HepG2 (cell line): Measurements from ENCODE around the gene CAMKK1. TPM values are rescaled to one million over a fixed set of nuclear protein-coding genes. Genes with fewer than 3 reads are reported as not detected.
"Not testable (repeated sequence)": the region's sequence is repeated elsewhere in the genome, so short reads cannot be mapped to it uniquely, and the experiment has no call there.

ENCODE experiments used
- ATAC-seq: fragments of 200-7000 bp; cut with Tn5 transposase; 3 replicates; pipeline ENCODE4 v1.9.1; 2020; ENCODE audit warnings: mild to moderate bottlenecking, moderate library complexity
- BruUV-seq: library from RNA; stranded (reverse); fragments of 400-500 nt; replicated peaks from 2 replicates; lab custom pipeline; 2021; lab: Mats Ljungman, UMichigan
- CTCF ChIA-PET: fragments of 300-600 bp; formaldehyde crosslinking; extraction: SDS; loops from one replicate; lab custom pipeline; 2021; ENCODE audit warnings: low total read pairs, inconsistent platforms, low intra/inter-chr PET ratio; lab: Yijun Ruan, JAX
- POLR2A ChIA-PET: fragments of 350-600 bp; sonication (Branson Sonifier 250); formaldehyde crosslinking; loops from one replicate; lab custom pipeline; 2020; ENCODE audit warnings: antibody characterized with exemption, inconsistent platforms; lab: Yijun Ruan, JAX
- DNase-seq: peaks from one replicate; pipeline ENCODE4 v3.0.0-alpha.2; 2015; ENCODE audit warnings: low spot score
- FAIRE-seq: peaks from 3 replicates; lab custom pipeline; 2011; peaks lifted over from hg19 to GRCh38; lab: Jason Lieb, UNC
- H2AFZ ChIP-seq: one replicate; pipeline ENCODE4 v1.6.1; 2011; ENCODE audit warnings: low read length, inconsistent platforms
- H3K27ac ChIP-seq: fragments of 300-600 bp; 3 replicates; pipeline ENCODE4 v1.8.0; 2011; ENCODE audit warnings: mixed run types, mild to moderate bottlenecking, mixed read lengths, low read length, inconsistent platforms; ENCODE audit not compliant: insufficient read depth; ENCODE audit errors: extremely low read length
- H3K27me3 ChIP-seq, 2 experiments: fragments of 200-600 bp in 1 of 2; 2 replicates in 1 of 2; 3 replicates in 1 of 2; pipeline versions ENCODE4 v1.6.0 to v1.8.0; 2011; ENCODE audit warnings: low read length in 2 of 2, mild to moderate bottlenecking in 2 of 2, moderate library complexity in 2 of 2, inconsistent platforms in 1 of 2; ENCODE audit not compliant: insufficient read depth in 2 of 2, control insufficient read depth in 1 of 2
- H3K36me3 ChIP-seq, 2 experiments: fragments of 200-600 bp in 1 of 2; replicated peaks in 1 of 2; 2 replicates in 1 of 2; 3 replicates in 1 of 2; pipeline versions ENCODE4 v1.5.1 to v1.8.0; 2011; ENCODE audit warnings: low read length in 2 of 2, inconsistent platforms in 1 of 2; ENCODE audit not compliant: insufficient read depth in 2 of 2, control insufficient read depth in 1 of 2
- H3K4me1 ChIP-seq: 2 replicates; pipeline ENCODE4 v1.5.1; 2012; ENCODE audit warnings: low read length, inconsistent platforms; ENCODE audit not compliant: insufficient read depth
- H3K4me2 ChIP-seq: 2 replicates; pipeline ENCODE4 v1.6.0; 2011; ENCODE audit warnings: low read depth, low read length, inconsistent platforms
- H3K4me3 ChIP-seq, 3 experiments: fragments of 200-600 bp in 1 of 3; sonication (generic), shearing (Covaris generic) in 1 of 3; replicated peaks in 1 of 3; 2 replicates each; pipeline ENCODE4 v1.5.1; 2011 to 2016; ENCODE audit warnings: low read length in 3 of 3, inconsistent platforms in 2 of 3, low read depth in 2 of 3, mild to moderate bottlenecking in 2 of 3, control low read depth in 1 of 3, mixed read lengths in 1 of 3; ENCODE audit not compliant: insufficient read depth in 1 of 3
- H3K79me2 ChIP-seq: one replicate; pipeline ENCODE4 v1.6.1; 2011; ENCODE audit warnings: low read length, inconsistent platforms; ENCODE audit not compliant: insufficient read depth
- H3K9ac ChIP-seq: 2 replicates; pipeline ENCODE4 v1.6.0; 2011; ENCODE audit warnings: mild to moderate bottlenecking, low read depth, low read length, inconsistent platforms; ENCODE audit not compliant: insufficient read depth
- H3K9me3 ChIP-seq: 2 replicates; pipeline ENCODE4 v1.5.1; 2012; ENCODE audit warnings: mild to moderate bottlenecking, low read length
- H4K20me1 ChIP-seq: 2 replicates; pipeline ENCODE4 v1.6.0; 2011; ENCODE audit warnings: inconsistent platforms, mild to moderate bottlenecking, low read length, moderate library complexity; ENCODE audit not compliant: insufficient read depth
- JUND ChIP-seq: sonication (generic); formaldehyde crosslinking; IDR thresholded peaks from 2 replicates; pipeline ENCODE4 v1.8.0; 2022; ENCODE audit warnings: mild to moderate bottlenecking, missing genetic modification reagents
- KLF16 ChIP-seq, 2 experiments: sonication (generic) in 1 of 2; formaldehyde crosslinking in 1 of 2; IDR thresholded peaks; 2 replicates each; pipeline versions ENCODE4 v1.6.1 to v1.8.0; 2016 to 2023; ENCODE audit warnings: missing genetic modification reagents in 2 of 2, missing compliant biosample characterization in 1 of 2
- ZFP36L1 ChIP-seq: sonication (generic); formaldehyde crosslinking; IDR thresholded peaks from 2 replicates; pipeline ENCODE4 v1.8.0; 2022; ENCODE audit warnings: mild to moderate bottlenecking, missing genetic modification reagents, moderate library complexity
- WGBS: methylation state at CpG from one replicate; pipeline ENCODE4 v1.1.6; 2017; ENCODE audit warnings: low lambda C conversion rate; 5-methylcytosine and 5-hydroxymethylcytosine counted together
- in situ Hi-C: cut with HindIII; loops from 2 replicates; pipeline ENCODE4 v1.10.0; 2017; ENCODE audit warnings: low pct_unique_long_range_greater_than_20kb; ENCODE audit not compliant: extremely low pct_ligation_motif_present
- intact Hi-C: fragments of 100-400 bp; cut with micrococcal nuclease; formaldehyde crosslinking; loops from one replicate; pipeline ENCODE4 v1.10.0; 2022; ENCODE audit not compliant: unreplicated experiment
- polyA plus RNA-seq, 8 experiments: library from polyadenylated mRNA; depleted of rRNA in 3 of 8; stranded (reverse) in 7 of 8; unstranded in 1 of 8; fragments of >200 nt; fragmentation: Illumina TruSeq in 4 of 8; extraction: Trizol in 4 of 8; gene quantifications; 2 replicates each; pipeline versions ENCODE4 v1.2.1 to v1.2.3, GENCODE V29; 2011 to 2016; ENCODE audit warnings: low read depth in 4 of 8, missing spikeins in 1 of 8, mixed read lengths in 1 of 8; ENCODE audit not compliant: insufficient read depth in 1 of 8
- total RNA-seq, 5 experiments: library from RNA; depleted of rRNA; stranded (reverse); fragments of >200 nt; fragmentation: Illumina TruSeq; extraction: Trizol; gene quantifications; 2 replicates each; pipeline ENCODE4 v1.2.3, GENCODE V29; 2016; ENCODE audit warnings: low read depth in 1 of 5

The CAMKK1 gene
- total and polyA plus RNA-seq, 2 of the 13 experiments (the other 11 are each of a cell fraction or from before 2014, with no cell fraction given), result 1.5 to 1.6 TPM

DNA sequence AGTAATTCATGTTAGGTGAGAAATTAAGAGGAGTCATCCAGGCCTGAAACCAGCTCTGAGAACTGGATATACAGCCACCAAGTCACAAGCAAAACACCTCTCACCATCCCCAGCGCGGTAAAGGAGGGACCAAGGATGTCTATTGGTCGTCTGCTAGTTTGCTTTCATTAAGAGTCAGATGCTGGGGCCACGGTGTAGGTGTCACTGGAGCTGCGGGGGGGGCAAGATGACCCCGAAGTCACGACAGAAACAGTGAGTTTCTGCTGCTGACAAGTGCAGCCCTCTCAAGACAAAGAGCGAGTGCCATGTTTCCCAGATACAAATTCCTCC, 47.6 kb downstream of the CAMKK1 start:
- Histone ChIP-seq H3K9ac (peak overlapping the region; percentile 96), H3K27me3 (no peaks in the 10 kb centered on the region; a peak in 1 of 5 replicates), H3K4me3 (peak overlapping the region; percentile 97 to 98 (median 98)), H3K9me3 (no peaks in the 10 kb centered on the region), H3K4me2 (peak overlapping the region; percentile 82), H2AFZ (no peak overlapping the region), H3K79me2 (peaks cover 28% of the 10 kb centered on the region), H3K4me1 (peaks cover 43% of the 10 kb centered on the region), H3K27ac (peak overlapping the region; percentile 80), H3K36me3 (peaks cover 2 to 26% of the 10 kb centered on the region in 2 experiments; a peak in 3 of 5 replicates), H4K20me1 (peaks cover 3% of the 10 kb centered on the region; the same call in 1 of the 2 replicates)
- 0 out of 4 replicates have a peak, but pooled peaks of 1 of the 2 experiments have one; percentile 6 for TF ChIP-seq KLF16 (CRISPR knock-in tag; IDR thresholded peaks at IDR 0.05)
- no peak for TF ChIP-seq JUND (CRISPR knock-in tag)
- TF ChIP-seq ZFP36L1 (CRISPR knock-in tag), result 0 out of 2 replicates have a peak, but pooled peaks have one; percentile 30
- no TSS peak for BruUV-seq
- 0% methylated on average over 7 of the region's 8 CpGs for WGBS
- intact Hi-C loops (loop anchor here (5.0 kb wide), 1 partner anchor 62 kb away; no protein-coding TSS in a partner anchor), in situ Hi-C loops (no loop called here)
- ChIA-PET CTCF (interaction anchor here (1.0 kb wide), 1 partner anchor 108 kb away, joined by 3 read pairs; no protein-coding TSS in a partner anchor), POLR2A (interaction anchor here (0.5 to 2.3 kb wide), 9 partner anchors 12 to 299 kb away, joined by 3 to 12 read pairs (median 6); partner anchors contain the start of gene HASPIN)
- no peak; the same call in 2 of the 3 replicates for ATAC-seq
- FAIRE-seq, result no peak
- DNase-seq, result no peak

DNA sequence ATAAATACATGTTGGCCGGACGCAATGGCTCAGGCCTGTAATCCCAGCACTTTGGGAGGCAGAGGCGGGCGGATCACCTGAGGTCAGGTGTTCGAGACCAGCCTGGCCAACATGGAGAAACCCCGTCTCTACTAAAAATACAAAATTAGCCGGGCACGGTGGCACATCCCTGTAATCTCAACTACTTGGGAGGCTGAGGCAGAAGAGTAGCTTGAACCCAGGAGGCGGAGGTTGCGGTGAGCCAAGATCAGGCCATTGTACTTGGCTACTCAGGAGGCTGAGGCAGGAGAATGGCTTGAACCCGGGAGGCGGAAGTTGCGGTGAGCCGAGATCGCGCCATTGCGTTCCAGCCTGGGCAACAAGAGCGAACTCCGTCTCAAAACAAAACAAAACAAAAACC, 48.3 kb downstream of the CAMKK1 start:
- H3K27ac ChIP-seq, CTCF ChIA-PET, H3K27me3 ChIP-seq, in situ Hi-C loops, H2AFZ ChIP-seq, DNase-seq, H4K20me1 ChIP-seq, ATAC-seq, H3K9me3 ChIP-seq, FAIRE-seq, BruUV-seq: not testable (repeated sequence)
- Histone ChIP-seq H3K4me3 (peak overlapping the region in 2 of 3 experiments; percentile 97 to 98; a peak in 3 of 6 replicates), H3K9ac (peak overlapping the region; percentile 96), H3K36me3 (peaks cover 4 to 33% of the 10 kb centered on the region in 2 experiments; a peak in 4 of 5 replicates), H3K4me2 (peak overlapping the region; percentile 82), H3K4me1 (peaks cover 36% of the 10 kb centered on the region), H3K79me2 (peaks cover 28% of the 10 kb centered on the region)
- intact Hi-C loops, result loop anchor here (5.0 kb wide), 1 partner anchor 107 kb away; no protein-coding TSS in a partner anchor
- POLR2A ChIA-PET, result interaction anchor here (1.2 kb wide), 1 partner anchor 46 kb away, joined by 3 read pairs; no protein-coding TSS in a partner anchor
- 96% methylated on average over 19 of the region's 19 CpGs for WGBS
